Trophoblast cell (in vitro differentiated cells and primary cell): ENCODE data around the gene RAB4B.
"Not testable (repeated sequence)": the region's sequence is repeated elsewhere in the genome, so short reads cannot be mapped to it uniquely, and the experiment has no call there.

Experiments
- DNase-seq, 2 donors: peaks; one replicate each; pipeline ENCODE4 v3.0.0-alpha.2; 2016
- H2AFZ ChIP-seq: 2 replicates; pipeline ENCODE4 v1.6.1; 2013; ENCODE audit warnings: low read length, moderate library complexity, mild to moderate bottlenecking; ENCODE audit not compliant: insufficient read depth, poor library complexity
- H2AK5ac ChIP-seq: 2 replicates; pipeline ENCODE4 v1.6.1; 2013; ENCODE audit warnings: mild to moderate bottlenecking, low read length
- H2BK120ac ChIP-seq: 2 replicates; pipeline ENCODE4 v1.6.1; 2013; ENCODE audit warnings: low read length, mild to moderate bottlenecking, moderate library complexity; ENCODE audit not compliant: insufficient read depth, poor library complexity
- H2BK12ac ChIP-seq: 2 replicates; pipeline ENCODE4 v1.6.1; 2013; ENCODE audit warnings: mild to moderate bottlenecking, low read length, moderate library complexity
- H2BK5ac ChIP-seq: 2 replicates; pipeline ENCODE4 v1.6.1; 2013; ENCODE audit warnings: low read length, low read depth, moderate library complexity, mild to moderate bottlenecking; ENCODE audit not compliant: poor library complexity
- H3K14ac ChIP-seq: 2 replicates; pipeline ENCODE4 v1.6.1; 2013; ENCODE audit warnings: mild to moderate bottlenecking, low read length
- H3K18ac ChIP-seq: 2 replicates; pipeline ENCODE4 v1.6.1; 2013; ENCODE audit warnings: mild to moderate bottlenecking, low read length
- H3K23ac ChIP-seq: 2 replicates; pipeline ENCODE4 v1.6.1; 2013; ENCODE audit warnings: low read length
- H3K27ac ChIP-seq: 2 replicates; pipeline ENCODE4 v1.5.1; 2013; ENCODE audit warnings: low read depth, mild to moderate bottlenecking, inconsistent platforms, low read length, moderate library complexity
- H3K27me3 ChIP-seq: 2 replicates; pipeline ENCODE4 v1.6.1; 2013; ENCODE audit warnings: inconsistent platforms, mild to moderate bottlenecking, low read length, moderate library complexity; ENCODE audit not compliant: insufficient read depth
- H3K36me3 ChIP-seq, 2 experiments: 1 replicate in 1 of 2; 2 replicates in 1 of 2; pipeline ENCODE4 v1.6.1; 2013; ENCODE audit warnings: low read length in 2 of 2, mild to moderate bottlenecking in 2 of 2, moderate library complexity in 1 of 2; ENCODE audit not compliant: insufficient read depth in 2 of 2, control insufficient read depth in 1 of 2
- H3K4ac ChIP-seq: 2 replicates; pipeline ENCODE4 v1.6.1; 2013; ENCODE audit warnings: low read depth, mild to moderate bottlenecking, low read length, moderate library complexity
- H3K4me1 ChIP-seq, 2 experiments: 1 replicate in 1 of 2; 2 replicates in 1 of 2; pipeline ENCODE4 v1.6.1; 2013; ENCODE audit warnings: low read length in 2 of 2, mild to moderate bottlenecking in 2 of 2, moderate library complexity in 1 of 2; ENCODE audit not compliant: insufficient read depth in 2 of 2, control insufficient read depth in 1 of 2
- H3K4me2 ChIP-seq: 2 replicates; pipeline ENCODE4 v1.6.1; 2013; ENCODE audit warnings: inconsistent platforms, mild to moderate bottlenecking, low read length, moderate library complexity
- H3K4me3 ChIP-seq: 2 replicates; pipeline ENCODE4 v1.5.1; 2013; ENCODE audit warnings: mild to moderate bottlenecking, low read depth, low read length, inconsistent platforms
- H3K79me1 ChIP-seq: one replicate; pipeline ENCODE4 v1.6.1; 2013; ENCODE audit warnings: low read length
- H3K79me2 ChIP-seq: 2 replicates; pipeline ENCODE4 v1.6.1; 2013; ENCODE audit warnings: low read length, mild to moderate bottlenecking; ENCODE audit not compliant: control insufficient read depth, insufficient read depth, poor library complexity
- H3K9ac ChIP-seq: 2 replicates; pipeline ENCODE4 v1.6.1; 2013; ENCODE audit warnings: mild to moderate bottlenecking, low read length
- H3K9me3 ChIP-seq: 2 replicates; pipeline ENCODE4 v1.6.1; 2013; ENCODE audit warnings: low read depth, mild to moderate bottlenecking, control low read depth, inconsistent platforms, low read length; ENCODE audit not compliant: insufficient read depth
- H4K12ac ChIP-seq: 2 replicates; pipeline ENCODE4 v1.6.1; 2013; ENCODE audit warnings: low read depth, mild to moderate bottlenecking, low read length, moderate library complexity
- H4K8ac ChIP-seq: 2 replicates; pipeline ENCODE4 v1.6.1; 2013; ENCODE audit warnings: low read depth, mild to moderate bottlenecking, low read length, moderate library complexity
- H4K91ac ChIP-seq: one replicate; pipeline ENCODE4 v1.6.1; 2013; ENCODE audit warnings: low read depth, mild to moderate bottlenecking, low read length, moderate library complexity
- WGBS: extraction: QIAGEN DNeasy Blood & Tissue Kit; methylation state at CpG from one replicate; pipeline ENCODE4 v1.1.7; 2013; ENCODE audit warnings: missing lambda C conversion rate; ENCODE audit not compliant: insufficient read length, insufficient coverage; ENCODE audit errors: extremely low coverage; 5-methylcytosine and 5-hydroxymethylcytosine counted together

Gene RAB4B

GRCh38 chr19:40783711-40784110 is 5.7 kb downstream of the RAB4B start:
- Histone ChIP-seq H2AFZ (no peak overlapping the region), H3K4me3 (no peak overlapping the region), H3K4me2 (no peak overlapping the region), H3K79me1 (peaks cover 2% of the 10 kb centered on the region), H3K27me3 (no peaks in the 10 kb centered on the region), H3K18ac (no peak overlapping the region), H3K23ac (no peak overlapping the region), H3K4ac (no peak overlapping the region), H4K12ac (no peak overlapping the region), H3K14ac (no peak overlapping the region), H4K8ac (no peak overlapping the region), H4K91ac (no peak overlapping the region), H2BK12ac (no peak overlapping the region), H3K36me3 (peaks cover 10 to 12% of the 10 kb centered on the region in 2 experiments), H3K4me1 (no peaks in the 10 kb centered on the region), H3K79me2 (no peaks in the 10 kb centered on the region), H2AK5ac (no peak overlapping the region), H3K9ac (no peak overlapping the region), H3K27ac (no peak overlapping the region), H2BK5ac (no peak overlapping the region), H3K9me3 (no peaks in the 10 kb centered on the region), H2BK120ac (no peak overlapping the region)
- WGBS, result no CpG with 5 or more reads among the region's 14 CpGs
- DNase-seq, result no peak

- DNase-seq, result peak; percentile 45 to 67
- H4K8ac ChIP-seq, H3K4me2 ChIP-seq, H2AK5ac ChIP-seq, H3K14ac ChIP-seq, H2BK12ac ChIP-seq, H3K18ac ChIP-seq, H3K27ac ChIP-seq, H3K9ac ChIP-seq, H3K27me3 ChIP-seq, H4K12ac ChIP-seq, H4K91ac ChIP-seq, H3K79me2 ChIP-seq, H3K4ac ChIP-seq, H3K4me1 ChIP-seq, H3K9me3 ChIP-seq, H2BK120ac ChIP-seq, H2AFZ ChIP-seq, H3K4me3 ChIP-seq, H3K79me1 ChIP-seq, H2BK5ac ChIP-seq, H3K23ac ChIP-seq: not testable (repeated sequence)
- WGBS, result no CpG with 5 or more reads among the region's 2 CpGs
- H3K36me3 ChIP-seq, result peaks cover 10 to 12% of the 10 kb centered on the region in 2 experiments
Measured at GRCh38 chr19:40784146-40784545, 6.1 kb downstream of the RAB4B start.

GRCh38 chr19:40785526-40785925 is 7.5 kb downstream of the RAB4B start:
- no peaks in the 10 kb centered on the region for H3K79me1 ChIP-seq
- WGBS, result no CpG with 5 or more reads among the region's 1 CpG

GRCh38 chr19:40786060-40787037 is 8.3 kb downstream of the RAB4B start:
- Histone ChIP-seq H3K4me1 (no peaks in the 10 kb centered on the region), H4K8ac (no peak overlapping the region), H3K4me3 (peak overlapping the region; percentile 18), H3K4ac (no peak overlapping the region), H3K4me2 (no peak overlapping the region), H2BK12ac (no peak overlapping the region), H3K9ac (no peak overlapping the region), H4K12ac (no peak overlapping the region), H2BK120ac (no peak overlapping the region), H3K14ac (no peak overlapping the region), H3K36me3 (peaks cover 10% of the 10 kb centered on the region in 2 experiments), H3K27me3 (no peaks in the 10 kb centered on the region), H2AFZ (no peak overlapping the region), H2BK5ac (no peak overlapping the region), H3K18ac (no peak overlapping the region), H2AK5ac (no peak overlapping the region), H3K23ac (no peak overlapping the region), H3K27ac (no peak overlapping the region), H3K9me3 (no peaks in the 10 kb centered on the region), H3K79me2 (no peaks in the 10 kb centered on the region), H3K79me1 (no peaks in the 10 kb centered on the region), H4K91ac (no peak overlapping the region)
- no CpG with 5 or more reads among the region's 25 CpGs for WGBS
- no peak for DNase-seq

More at GRCh38 chr19:40785526-40785925, 7.5 kb downstream of the RAB4B start:
- Histone ChIP-seq H2BK120ac (no peak overlapping the region), H2AK5ac (no peak overlapping the region), H3K9ac (no peak overlapping the region), H3K4ac (no peak overlapping the region), H2BK12ac (no peak overlapping the region), H4K91ac (no peak overlapping the region), H3K18ac (no peak overlapping the region), H3K4me2 (no peak overlapping the region), H3K9me3 (no peaks in the 10 kb centered on the region), H2BK5ac (no peak overlapping the region), H2AFZ (no peak overlapping the region), H3K4me1 (no peaks in the 10 kb centered on the region), H4K8ac (no peak overlapping the region), H3K4me3 (no peak overlapping the region), H3K27ac (no peak overlapping the region), H3K27me3 (no peaks in the 10 kb centered on the region), H4K12ac (no peak overlapping the region), H3K14ac (no peak overlapping the region), H3K23ac (no peak overlapping the region), H3K36me3 (peaks cover 10 to 12% of the 10 kb centered on the region in 2 experiments), H3K79me2 (no peaks in the 10 kb centered on the region)
- DNase-seq, result no peak
